ENCODE measurements around the gene ADRA2A. TPM values are rescaled to one million over a fixed set of nuclear protein-coding genes. Genes with fewer than 3 reads are reported as not detected.

ADRA2A gene
- total RNA-seq, 1 donor from 2014 or later, result not detected

DNA sequence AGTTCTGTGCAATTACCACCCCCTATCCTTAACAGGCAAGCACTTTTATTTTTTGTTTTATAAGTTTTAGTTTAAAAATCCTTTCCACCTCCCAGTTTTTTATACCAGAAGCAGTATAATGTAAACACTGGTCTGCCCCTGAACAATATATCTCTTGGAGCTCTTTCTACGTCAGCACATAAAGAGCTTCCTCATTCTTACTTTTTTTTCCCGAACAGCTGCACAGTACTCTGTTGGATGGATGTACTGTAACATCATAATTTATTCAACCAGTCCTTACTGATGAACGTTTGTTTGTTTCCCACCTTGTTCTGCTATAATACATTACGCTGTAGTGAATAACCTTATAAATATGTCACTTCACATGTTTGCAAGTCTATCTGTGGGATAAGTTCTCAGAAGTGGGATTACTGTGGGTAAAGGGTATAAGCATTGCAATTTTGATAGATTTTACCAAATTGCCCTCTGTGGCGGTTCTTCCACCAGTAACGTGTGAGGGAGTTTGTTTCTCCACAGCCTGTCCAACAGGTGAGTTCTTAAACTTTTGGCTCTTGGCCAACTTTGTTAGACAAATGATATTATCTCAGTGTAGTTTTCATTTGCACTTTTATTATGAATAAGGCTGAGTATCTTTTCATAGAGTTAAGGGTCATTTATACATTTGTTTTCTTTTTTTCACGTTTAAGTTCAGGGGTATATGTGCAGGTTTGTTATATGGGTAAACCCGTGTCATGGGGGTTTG is 32.8 kb downstream of the ADRA2A start:
- DNase-seq (ENCODE audit: low read depth in 2 of 2), result no peak

GRCh38 chr10:111110771-111111170 is 33.9 kb downstream of the ADRA2A start:
- no peak for DNase-seq (ENCODE audit: low read depth in 2 of 2)

GRCh38 chr10:111112333-111112732 is 35.5 kb downstream of the ADRA2A start:
- no peak for DNase-seq (ENCODE audit: low read depth in 2 of 2)

DNA sequence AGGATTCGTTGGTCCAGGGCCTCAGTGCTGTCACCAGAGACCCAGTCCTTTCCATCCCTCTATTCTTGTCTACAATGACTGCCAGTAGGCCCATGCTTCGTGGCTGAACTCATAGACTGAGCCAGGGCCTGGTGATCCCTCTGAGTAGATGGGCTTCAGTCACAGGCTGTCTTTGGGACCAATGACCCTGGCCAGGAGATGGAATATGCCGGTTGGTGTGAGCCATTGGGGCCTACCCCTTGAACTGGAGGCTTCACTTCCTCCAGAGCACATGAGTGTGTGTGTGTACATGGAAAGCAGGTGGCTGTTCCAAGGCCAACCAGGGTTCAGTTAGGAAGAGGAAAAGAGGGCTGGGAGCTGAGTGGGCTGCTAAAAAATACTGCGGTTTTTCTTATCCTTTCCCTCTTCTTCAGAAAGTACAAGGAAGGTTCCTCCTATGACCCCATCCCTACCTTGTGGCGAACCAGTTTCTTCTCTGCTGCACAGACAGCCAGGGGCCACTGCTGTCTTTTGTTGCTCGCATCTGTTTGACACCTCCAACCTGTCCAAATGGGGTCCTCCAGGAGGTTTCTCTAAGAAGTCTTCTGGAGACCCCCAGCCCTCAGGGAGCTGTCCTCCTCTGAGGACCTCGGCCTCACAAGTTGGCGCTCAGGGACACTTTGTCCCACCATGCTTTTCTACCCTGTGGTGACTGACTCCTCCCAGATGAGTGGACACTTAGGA is 36.6 kb downstream of the ADRA2A start:
- DNase-seq (ENCODE audit: low read depth in 2 of 2), result no peak

DNA sequence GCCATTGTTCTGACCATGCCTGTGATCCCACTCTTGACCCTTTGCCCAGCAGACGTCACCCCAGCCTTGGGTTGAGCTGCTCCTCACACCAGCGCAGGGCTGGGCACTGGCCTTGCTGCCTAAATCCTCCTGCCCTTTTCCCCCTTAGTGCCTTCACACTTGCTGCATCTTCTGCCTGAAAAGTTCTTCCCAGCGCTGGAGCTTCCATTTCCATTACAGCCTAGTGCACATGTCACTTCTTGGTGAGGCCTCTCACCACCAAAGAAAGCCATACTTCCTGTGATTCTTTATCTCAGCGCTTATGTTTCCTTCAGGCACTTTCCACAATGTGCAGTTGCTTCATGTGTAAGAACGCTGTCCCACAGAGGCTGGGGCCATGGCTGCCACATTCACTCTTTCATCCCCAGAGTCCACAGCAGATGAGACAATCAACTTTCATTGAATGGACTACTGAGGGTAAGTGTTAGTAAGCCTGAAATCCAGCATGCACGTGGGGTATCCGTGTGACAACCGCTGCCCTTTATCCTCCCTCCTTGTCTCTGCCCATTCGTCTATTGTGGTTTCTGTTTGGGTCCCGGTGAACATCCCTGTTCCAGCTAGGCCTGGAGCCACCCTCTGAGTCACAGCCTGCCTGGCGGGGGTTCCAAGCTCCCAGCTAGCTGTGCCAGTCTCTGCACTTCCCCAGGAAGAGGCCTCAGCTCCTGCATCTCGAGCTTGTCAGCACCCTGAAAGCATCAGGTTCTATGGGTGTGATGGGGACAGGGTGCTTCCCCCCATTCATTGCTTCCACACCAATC is 37.3 kb downstream of the ADRA2A start:
- DNase-seq (ENCODE audit: low read depth in 2 of 2), result no peak

GRCh38 chr10:111114758-111115500 is 38.1 kb downstream of the ADRA2A start:
- DNase-seq (ENCODE audit: low read depth in 2 of 2), result no peak

DNA sequence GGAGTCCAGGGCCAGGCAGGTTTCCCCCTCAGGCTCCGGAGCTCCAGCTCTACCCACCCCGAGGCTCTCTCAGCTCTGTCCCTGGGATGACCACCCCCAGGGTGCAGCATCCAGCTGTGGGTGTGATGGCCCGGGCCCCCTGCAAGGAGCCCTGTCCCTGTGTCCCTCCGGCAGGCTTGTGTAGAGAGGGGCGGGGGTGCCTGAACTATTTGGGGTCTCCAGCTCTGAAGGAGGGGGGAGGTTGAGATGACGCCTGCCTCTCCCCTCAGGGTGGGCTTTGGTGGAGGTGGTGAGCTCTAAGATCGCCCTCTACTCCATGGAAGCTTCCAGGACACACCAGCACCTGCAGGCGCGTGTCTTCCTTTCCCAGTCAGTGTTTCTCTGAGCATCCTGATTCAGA is 39.4 kb downstream of the ADRA2A start:
- no peak for DNase-seq (ENCODE audit: low read depth in 2 of 2)

GRCh38 chr10:111116762-111117445 is 40.1 kb downstream of the ADRA2A start:
- DNase-seq (ENCODE audit: low read depth in 2 of 2), result no peak

- no peak for DNase-seq (ENCODE audit: low read depth in 2 of 2)
Measured at GRCh38 chr10:111117528-111118277, 40.9 kb downstream of the ADRA2A start.

DNA sequence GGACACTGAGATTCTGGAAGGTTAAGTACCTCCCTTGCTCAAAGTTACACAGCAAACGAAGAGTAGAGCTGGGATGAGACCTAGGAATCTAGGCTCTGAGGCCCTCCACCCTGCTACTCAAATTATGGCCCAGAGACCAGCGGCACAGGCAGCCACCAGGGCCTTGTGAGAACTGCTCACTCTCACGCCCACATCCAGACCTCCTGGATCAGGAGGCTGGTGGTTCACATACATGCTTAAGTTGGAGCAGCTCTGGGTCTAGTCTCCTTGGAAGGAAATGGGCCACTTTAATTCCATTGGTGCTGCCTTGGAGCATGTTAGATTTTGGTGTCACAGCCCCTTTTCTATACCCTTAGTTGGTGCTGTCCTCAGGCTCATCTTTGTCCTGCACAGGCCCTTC is 41.9 kb downstream of the ADRA2A start:
- no peak for DNase-seq (ENCODE audit: low read depth in 2 of 2)

- no peak for DNase-seq (ENCODE audit: low read depth in 2 of 2)
Measured at GRCh38 chr10:111119637-111120036, 42.8 kb downstream of the ADRA2A start.

GRCh38 chr10:111122127-111122526 is 45.3 kb downstream of the ADRA2A start:
- no peak for DNase-seq (ENCODE audit: low read depth in 2 of 2)

GRCh38 chr10:111123883-111124282 is 47.1 kb downstream of the ADRA2A start:
- no peak for DNase-seq (ENCODE audit: low read depth in 2 of 2)

- no peak for DNase-seq (ENCODE audit: low read depth in 2 of 2)
Measured at GRCh38 chr10:111125102-111125501, 48.3 kb downstream of the ADRA2A start.

DNA sequence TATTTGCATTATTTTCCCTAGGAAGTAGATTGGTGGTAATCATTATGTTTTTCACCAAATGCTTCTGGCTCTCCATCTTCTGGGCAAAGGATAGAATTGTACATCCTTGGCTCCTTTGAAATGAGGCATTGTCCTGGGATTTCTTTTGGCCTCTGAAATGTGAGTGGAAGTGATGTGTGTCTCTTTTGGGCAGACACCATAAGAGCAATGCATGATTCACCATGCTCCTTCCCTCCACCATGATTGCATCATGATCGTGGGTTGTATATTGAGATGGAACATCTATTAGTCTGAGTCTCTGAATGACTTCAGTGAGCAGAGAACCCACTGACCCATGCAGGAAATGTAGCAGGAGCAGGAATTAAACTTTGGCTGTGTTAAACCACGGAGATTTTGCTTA is 49.2 kb downstream of the ADRA2A start:
- DNase-seq (ENCODE audit: low read depth in 2 of 2), result no peak

DNA sequence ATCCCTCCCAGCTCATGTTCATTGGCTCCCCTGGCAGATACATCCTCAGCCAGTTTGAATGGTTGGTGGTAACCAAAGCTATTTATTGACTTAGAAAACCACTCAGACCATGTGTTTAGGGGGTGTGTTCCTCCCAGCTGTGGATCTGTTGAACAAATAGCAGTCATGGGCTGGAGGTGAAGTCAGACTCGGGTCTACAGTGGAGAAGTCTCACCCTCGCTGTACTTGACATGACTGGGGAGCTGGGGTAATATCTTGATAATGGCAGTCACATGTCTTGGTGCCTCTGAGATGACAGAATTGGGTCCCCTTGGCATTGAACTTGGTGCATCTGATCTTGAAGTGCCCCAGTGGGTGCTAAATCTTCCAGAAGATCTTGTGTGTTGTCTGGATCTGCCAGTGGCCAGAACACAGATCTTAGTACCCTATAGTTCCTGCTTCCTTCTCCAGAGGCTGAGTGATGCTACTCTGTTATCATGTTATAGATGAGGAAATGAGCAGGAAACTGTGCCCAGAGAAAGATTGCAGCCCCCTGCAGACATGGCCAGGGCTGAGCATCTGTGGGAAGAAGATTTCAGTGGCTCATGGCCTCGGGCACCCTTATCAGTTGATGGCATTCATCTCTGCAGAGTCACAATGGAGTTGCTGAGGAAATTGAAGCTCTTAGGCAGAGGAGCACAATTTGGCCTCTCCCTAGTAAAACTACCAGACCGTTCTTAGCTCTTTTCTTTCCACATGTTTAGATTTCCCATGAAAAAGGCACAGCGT is 50.4 kb downstream of the ADRA2A start:
- no peak for DNase-seq (ENCODE audit: low read depth in 2 of 2)

DNA sequence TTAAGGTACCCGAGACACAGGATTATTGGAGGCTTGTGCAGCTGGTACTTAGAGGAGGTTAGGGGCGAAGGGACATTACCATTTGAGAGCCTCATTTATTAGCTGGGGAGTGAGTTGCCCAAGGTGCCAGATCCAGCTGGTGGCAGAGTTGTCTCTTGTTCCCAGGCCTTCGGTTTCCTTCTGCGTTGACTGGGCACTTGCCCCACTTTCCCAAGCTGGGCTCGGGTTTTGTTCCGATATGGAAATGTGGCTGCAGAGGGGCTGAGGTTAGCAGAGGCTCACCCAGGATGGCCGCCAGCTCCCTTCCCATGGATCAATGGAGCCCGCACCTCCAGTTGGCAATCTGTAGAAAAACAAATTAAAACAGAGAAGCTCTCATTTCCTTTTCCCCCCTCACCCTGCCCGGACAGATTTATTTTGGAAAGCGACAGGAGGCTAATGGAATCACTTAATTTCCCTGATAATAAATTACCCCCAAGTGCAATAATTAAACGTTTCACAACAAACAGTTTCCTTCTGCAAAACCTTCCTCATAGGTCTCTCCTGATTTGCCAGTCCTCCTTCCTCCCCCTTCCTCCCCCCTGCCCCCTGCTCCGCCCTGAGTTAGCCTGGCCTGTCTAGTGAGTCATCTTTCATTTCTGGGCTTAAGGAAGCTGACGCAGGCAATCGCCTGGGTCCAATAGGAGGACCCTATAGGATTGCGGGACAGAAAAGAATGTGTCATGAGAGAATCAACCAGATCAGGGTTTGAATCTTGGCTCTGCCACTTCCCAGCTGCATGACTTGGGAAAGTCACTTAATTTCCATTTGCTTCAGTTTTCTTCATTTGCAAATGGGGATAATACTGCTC is 51.7 kb downstream of the ADRA2A start:
- no peak for DNase-seq (ENCODE audit: low read depth in 2 of 2)

DNA sequence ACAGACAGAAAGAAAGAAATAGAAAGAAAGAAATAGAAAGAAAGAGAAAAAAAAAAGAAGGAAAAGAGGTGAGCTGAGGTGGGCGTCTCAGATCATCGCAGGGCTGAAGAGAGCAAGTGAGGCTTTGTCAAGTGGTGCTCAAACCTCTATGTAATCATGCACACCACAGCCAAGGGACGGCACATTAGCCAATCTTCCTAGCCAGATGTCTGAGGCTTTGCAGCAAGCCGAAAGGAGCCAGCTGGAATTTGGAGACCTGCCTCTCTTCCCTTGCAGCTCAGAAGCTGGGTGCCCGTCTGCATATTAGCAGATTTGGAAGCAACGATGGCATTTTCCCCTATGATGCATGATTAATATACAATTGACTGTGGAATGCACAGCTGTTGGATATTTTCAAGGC is 52.5 kb downstream of the ADRA2A start:
- DNase-seq (ENCODE audit: low read depth in 2 of 2), result no peak

DNA sequence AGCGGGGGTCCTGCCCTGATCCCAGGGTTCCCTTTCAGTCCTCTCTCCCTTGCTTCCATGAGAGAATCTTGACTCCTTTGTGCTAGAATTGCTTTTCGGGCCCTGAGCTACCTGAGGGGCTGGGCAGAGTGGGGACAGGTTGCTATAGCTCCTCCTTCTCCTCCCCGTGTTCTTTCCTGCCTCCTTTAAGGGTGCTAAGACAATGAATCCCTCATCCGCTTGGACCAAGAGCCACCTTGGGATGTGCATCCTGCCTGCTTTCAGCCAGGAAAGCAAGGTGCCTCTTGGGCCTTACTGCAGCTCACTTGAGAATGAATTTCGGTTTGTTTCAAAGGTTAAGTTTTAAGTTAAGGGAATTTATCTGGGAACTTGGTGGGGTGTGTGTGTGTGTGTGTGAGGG is 53.6 kb downstream of the ADRA2A start:
- no peak for DNase-seq (ENCODE audit: low read depth in 2 of 2)

Data from dermis microvascular lymphatic vessel endothelial cell (primary cell).